ENCODE measurements around the gene ANTXRL.
A peak's percentile ranks its signal among the peaks of the same experiment; 100 is the strongest.

Gene ANTXRL

GRCh38 chr10:46285966-46286620 lies 704 bp upstream of the ANTXRL start:
- Histone ChIP-seq H3K9me3 (replicated peaks in 1 of 2; ENCODE audit: control insufficient read depth in 2 of 2, insufficient read depth in 1 of 2, low read depth in 1 of 2, low read length in 2 of 2) (no peaks in the 10 kb centered on the region), H2BK120ac (ENCODE audit: low read depth, low read length) (no peak overlapping the region), H4K91ac (ENCODE audit: low read depth, low read length, poor library complexity) (no peak overlapping the region), H3K4me3 (ENCODE audit: low read length in 2 of 2) (no peak overlapping the region), H3K4ac (ENCODE audit: low read length) (no peak overlapping the region), H3K14ac (ENCODE audit: low read length) (no peak overlapping the region), H3K23ac (ENCODE audit: low read depth, low read length, poor library complexity) (no peak overlapping the region), H2AK5ac (ENCODE audit: low read depth, low read length) (no peak overlapping the region), H3K79me1 (ENCODE audit: low read depth, low read length) (no peaks in the 10 kb centered on the region), H3K36me3 (replicated peaks in 1 of 2; ENCODE audit: control insufficient read depth in 2 of 2, insufficient read depth in 2 of 2, low read length in 2 of 2) (no peaks in the 10 kb centered on the region), H2BK5ac (ENCODE audit: low read length) (no peak overlapping the region), H3K4me2 (ENCODE audit: insufficient read depth, low read length, poor library complexity, severe bottlenecking) (no peak overlapping the region), H2AFZ (ENCODE audit: low read length) (no peak overlapping the region), H4K8ac (ENCODE audit: low read depth, low read length) (no peak overlapping the region), H3K9ac (ENCODE audit: low read depth, low read length, poor library complexity) (no peak overlapping the region), H2BK15ac (ENCODE audit: low read length) (no peak overlapping the region), H3K4me1 (ENCODE audit: control insufficient read depth in 2 of 2, insufficient read depth in 1 of 2, low read depth in 1 of 2, low read length in 2 of 2) (peaks cover 0 to 5% of the 10 kb centered on the region in 2 donors), H2BK12ac (ENCODE audit: low read length) (no peak overlapping the region), H3K18ac (ENCODE audit: low read length) (no peak overlapping the region), H3K27me3 (ENCODE audit: control insufficient read depth in 3 of 3, insufficient read depth in 3 of 3, low read depth in 1 of 3, low read length in 3 of 3) (peaks cover 24 to 54% (median 54%) of the 10 kb centered on the region in 3 experiments), H3K27ac (replicated peaks; ENCODE audit: low read length) (no peak overlapping the region)
- WGBS, 2 donors (ENCODE audit: extremely low coverage in 2 of 2, insufficient read length in 2 of 2, insufficient replicate concordance in 1 of 2): no CpG with 5 or more reads among the region's 5 CpGs
- no peak for DNase-seq (ENCODE audit: low spot score)

- Histone ChIP-seq H3K4ac (ENCODE audit: low read length) (no peak overlapping the region), H4K8ac (ENCODE audit: low read depth, low read length) (no peak overlapping the region), H2BK15ac (ENCODE audit: low read length) (no peak overlapping the region), H2AFZ (ENCODE audit: low read length) (no peak overlapping the region), H2BK12ac (ENCODE audit: low read length) (no peak overlapping the region), H3K27me3 (ENCODE audit: control insufficient read depth in 3 of 3, insufficient read depth in 3 of 3, low read depth in 1 of 3, low read length in 3 of 3) (peaks cover 12 to 38% (median 37%) of the 10 kb centered on the region in 3 experiments), H3K27ac (replicated peaks; ENCODE audit: low read length) (no peak overlapping the region), H4K91ac (ENCODE audit: low read depth, low read length, poor library complexity) (no peak overlapping the region), H2BK5ac (ENCODE audit: low read length) (no peak overlapping the region), H2BK120ac (ENCODE audit: low read depth, low read length) (no peak overlapping the region), H2AK5ac (ENCODE audit: low read depth, low read length) (no peak overlapping the region), H3K9me3 (replicated peaks in 1 of 2; ENCODE audit: control insufficient read depth in 2 of 2, insufficient read depth in 1 of 2, low read depth in 1 of 2, low read length in 2 of 2) (no peaks in the 10 kb centered on the region), H3K4me1 (ENCODE audit: control insufficient read depth in 2 of 2, insufficient read depth in 1 of 2, low read depth in 1 of 2, low read length in 2 of 2) (peaks cover 4 to 16% of the 10 kb centered on the region in 2 donors), H3K18ac (ENCODE audit: low read length) (no peak overlapping the region), H3K14ac (ENCODE audit: low read length) (no peak overlapping the region), H3K9ac (ENCODE audit: low read depth, low read length, poor library complexity) (no peak overlapping the region), H3K23ac (ENCODE audit: low read depth, low read length, poor library complexity) (no peak overlapping the region), H3K4me2 (ENCODE audit: insufficient read depth, low read length, poor library complexity, severe bottlenecking) (no peak overlapping the region), H3K36me3 (replicated peaks in 1 of 2; ENCODE audit: control insufficient read depth in 2 of 2, insufficient read depth in 2 of 2, low read length in 2 of 2) (no peaks in the 10 kb centered on the region), H3K4me3 (ENCODE audit: low read length in 2 of 2) (no peak overlapping the region), H3K79me1 (ENCODE audit: low read depth, low read length) (no peaks in the 10 kb centered on the region)
- no peak for DNase-seq (ENCODE audit: low spot score)
- no CpG with 5 or more reads among the region's 7 CpGs for WGBS, 2 donors (ENCODE audit: extremely low coverage in 2 of 2, insufficient read length in 2 of 2, insufficient replicate concordance in 1 of 2)
These were observed 1.2 kb downstream of the ANTXRL start for GRCh38 chr10:46287846-46288477.

GRCh38 chr10:46288601-46289206 lies 1.9 kb downstream of the ANTXRL start:
- peak overlapping the region; percentile 16 for H3K18ac ChIP-seq (ENCODE audit: low read length)
- H2BK5ac ChIP-seq (ENCODE audit: low read length): no peak overlapping the region
- no peak overlapping the region for H3K9ac ChIP-seq (ENCODE audit: low read depth, low read length, poor library complexity)
- H2BK120ac ChIP-seq (ENCODE audit: low read depth, low read length): no peak overlapping the region
- H3K4me2 ChIP-seq (ENCODE audit: insufficient read depth, low read length, poor library complexity, severe bottlenecking): no peak overlapping the region
- no peak overlapping the region for H3K27ac ChIP-seq (replicated peaks; ENCODE audit: low read length)
- H3K36me3 ChIP-seq (replicated peaks in 1 of 2; ENCODE audit: control insufficient read depth in 2 of 2, insufficient read depth in 2 of 2, low read length in 2 of 2): no peaks in the 10 kb centered on the region
- no peak overlapping the region for H3K14ac ChIP-seq (ENCODE audit: low read length)
- H3K4me1 ChIP-seq (ENCODE audit: control insufficient read depth in 2 of 2, insufficient read depth in 1 of 2, low read depth in 1 of 2, low read length in 2 of 2): peaks cover 4 to 14% of the 10 kb centered on the region in 2 donors
- no peak overlapping the region for H3K4ac ChIP-seq (ENCODE audit: low read length)
- H2AFZ ChIP-seq (ENCODE audit: low read length): no peak overlapping the region
- H2BK12ac ChIP-seq (ENCODE audit: low read length): no peak overlapping the region
- no peaks in the 10 kb centered on the region for H3K79me1 ChIP-seq (ENCODE audit: low read depth, low read length)
- no peak overlapping the region for H2BK15ac ChIP-seq (ENCODE audit: low read length)
- peaks cover 0 to 3% of the 10 kb centered on the region in 2 donors for H3K9me3 ChIP-seq (replicated peaks in 1 of 2; ENCODE audit: control insufficient read depth in 2 of 2, insufficient read depth in 1 of 2, low read depth in 1 of 2, low read length in 2 of 2)
- H4K8ac ChIP-seq (ENCODE audit: low read depth, low read length): no peak overlapping the region
- H2AK5ac ChIP-seq (ENCODE audit: low read depth, low read length): peak overlapping the region; percentile 1
- no peak overlapping the region for H3K4me3 ChIP-seq (ENCODE audit: low read length in 2 of 2)
- no peak for DNase-seq (ENCODE audit: low spot score)
- H4K91ac ChIP-seq (ENCODE audit: low read depth, low read length, poor library complexity): no peak overlapping the region
- H3K23ac ChIP-seq (ENCODE audit: low read depth, low read length, poor library complexity): no peak overlapping the region
- WGBS, 2 donors (ENCODE audit: extremely low coverage in 2 of 2, insufficient read length in 2 of 2, insufficient replicate concordance in 1 of 2): no CpG with 5 or more reads among the region's 6 CpGs
- peaks cover 6 to 34% (median 29%) of the 10 kb centered on the region in 3 experiments for H3K27me3 ChIP-seq (ENCODE audit: control insufficient read depth in 3 of 3, insufficient read depth in 3 of 3, low read depth in 1 of 3, low read length in 3 of 3)

GRCh38 chr10:46289209-46289810 lies 2.5 kb downstream of the ANTXRL start:
- Histone ChIP-seq H4K91ac (ENCODE audit: low read depth, low read length, poor library complexity) (no peak overlapping the region), H4K8ac (ENCODE audit: low read depth, low read length) (no peak overlapping the region)

More at GRCh38 chr10:46289209-46289810, 2.5 kb downstream of the ANTXRL start:
- no peak overlapping the region for H3K23ac ChIP-seq (ENCODE audit: low read depth, low read length, poor library complexity)
- no peaks in the 10 kb centered on the region for H3K36me3 ChIP-seq (replicated peaks in 1 of 2; ENCODE audit: control insufficient read depth in 2 of 2, insufficient read depth in 2 of 2, low read length in 2 of 2)
- no peak for DNase-seq (ENCODE audit: low spot score)
- H2BK120ac ChIP-seq (ENCODE audit: low read depth, low read length): no peak overlapping the region
- H2BK5ac ChIP-seq (ENCODE audit: low read length): no peak overlapping the region
- H3K18ac ChIP-seq (ENCODE audit: low read length): no peak overlapping the region
- peaks cover 4 to 12% of the 10 kb centered on the region in 2 donors for H3K4me1 ChIP-seq (ENCODE audit: control insufficient read depth in 2 of 2, insufficient read depth in 1 of 2, low read depth in 1 of 2, low read length in 2 of 2)
- H2BK15ac ChIP-seq (ENCODE audit: low read length): no peak overlapping the region
- H3K9ac ChIP-seq (ENCODE audit: low read depth, low read length, poor library complexity): no peak overlapping the region
- no peaks in the 10 kb centered on the region for H3K79me1 ChIP-seq (ENCODE audit: low read depth, low read length)
- H2AFZ ChIP-seq (ENCODE audit: low read length): no peak overlapping the region
- no peak overlapping the region for H2AK5ac ChIP-seq (ENCODE audit: low read depth, low read length)
- WGBS, 2 donors (ENCODE audit: extremely low coverage in 2 of 2, insufficient read length in 2 of 2, insufficient replicate concordance in 1 of 2): no CpG with 5 or more reads among the region's 7 CpGs
- no peak overlapping the region for H3K4me2 ChIP-seq (ENCODE audit: insufficient read depth, low read length, poor library complexity, severe bottlenecking)
- no peak overlapping the region for H3K4ac ChIP-seq (ENCODE audit: low read length)
- no peak overlapping the region for H2BK12ac ChIP-seq (ENCODE audit: low read length)
- H3K4me3 ChIP-seq (ENCODE audit: low read length in 2 of 2): no peak overlapping the region
- no peak overlapping the region for H3K27ac ChIP-seq (replicated peaks; ENCODE audit: low read length)
- no peak overlapping the region for H3K14ac ChIP-seq (ENCODE audit: low read length)
- peaks cover 0 to 3% of the 10 kb centered on the region in 2 donors for H3K9me3 ChIP-seq (replicated peaks in 1 of 2; ENCODE audit: control insufficient read depth in 2 of 2, insufficient read depth in 1 of 2, low read depth in 1 of 2, low read length in 2 of 2)
- H3K27me3 ChIP-seq (ENCODE audit: control insufficient read depth in 3 of 3, insufficient read depth in 3 of 3, low read depth in 1 of 3, low read length in 3 of 3): peaks cover 1 to 28% (median 23%) of the 10 kb centered on the region in 3 experiments

Measured in neuronal stem cell (in vitro differentiated cells).